GM19372 (cell line): Measurements from ENCODE around the gene DSTN.

Experiments used
- ATAC-seq: cut with Tn5 transposase; IDR thresholded peaks from one replicate; pipeline ENCODE4 v1.9.1; 2021; ENCODE audit warnings: mild to moderate bottlenecking, low read depth, moderate library complexity; ENCODE audit not compliant: unreplicated experiment

The DSTN gene

GRCh38 chr20:17545127-17545526, 24.7 kb upstream of the DSTN start:
- no peak for ATAC-seq

- ATAC-seq: no peak
These were observed 20.7 kb upstream of the DSTN start for GRCh38 chr20:17549131-17549530.

GRCh38 chr20:17555106-17555505, 14.8 kb upstream of the DSTN start:
- no peak for ATAC-seq

- no peak for ATAC-seq
These were observed 12.8 kb upstream of the DSTN start for GRCh38 chr20:17556837-17557674.

- ATAC-seq: no peak
These were observed 12.2 kb upstream of the DSTN start for GRCh38 chr20:17557675-17558006.

GRCh38 chr20:17558154-17558940, 11.5 kb upstream of the DSTN start:
- ATAC-seq: no peak

GRCh38 chr20:17558941-17559304, 11.0 kb upstream of the DSTN start:
- ATAC-seq: no peak

- no peak for ATAC-seq
These were observed 10.5 kb upstream of the DSTN start for GRCh38 chr20:17559338-17559737.

- no peak for ATAC-seq
These were observed 9.4 kb upstream of the DSTN start for GRCh38 chr20:17560344-17561074.

GRCh38 chr20:17562804-17563305, 7.0 kb upstream of the DSTN start:
- ATAC-seq: no peak

GRCh38 chr20:17565169-17565845, 4.6 kb upstream of the DSTN start:
- ATAC-seq: no peak

- ATAC-seq: no peak
These were observed 3.5 kb upstream of the DSTN start for GRCh38 chr20:17566345-17566744.

GRCh38 chr20:17568045-17568788, 1.7 kb upstream of the DSTN start:
- ATAC-seq: no peak

- no peak for ATAC-seq
These were observed 828 bp upstream of the DSTN start for GRCh38 chr20:17568972-17569521.

GRCh38 chr20:17570347-17571152, 675 bp downstream of the DSTN start:
- peak; percentile 35 for ATAC-seq

GRCh38 chr20:17571153-17571527, 1.3 kb downstream of the DSTN start:
- no peak for ATAC-seq

- ATAC-seq: no peak
These were observed 2.3 kb downstream of the DSTN start for GRCh38 chr20:17572034-17572638.

GRCh38 chr20:17573463-17573862, 3.6 kb downstream of the DSTN start:
- no peak for ATAC-seq
